ENCODE data around the gene KRTAP1-3.
"Not testable (repeated sequence)": the region's sequence is repeated elsewhere in the genome, so short reads cannot be mapped to it uniquely, and the experiment has no call there.

Gene KRTAP1-3

DNA sequence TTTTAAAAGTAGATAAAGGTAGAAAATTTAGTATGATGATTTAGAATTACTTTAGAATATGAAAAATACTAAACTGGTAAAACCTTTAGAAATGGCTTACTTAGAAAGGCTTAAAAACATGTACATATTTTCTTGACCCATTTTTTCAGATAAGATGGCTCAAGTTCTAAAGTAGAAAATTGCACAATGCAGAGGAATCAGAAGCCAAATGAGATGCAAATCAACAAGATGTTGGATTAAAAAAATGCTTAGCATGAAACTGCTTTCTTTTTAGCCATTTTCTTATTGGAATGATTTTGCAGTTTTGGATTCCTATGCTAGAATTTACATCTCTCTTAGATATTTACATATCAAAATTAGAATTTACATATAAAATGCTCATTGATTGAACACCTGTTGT is 24.2 kb downstream of the KRTAP1-3 start:
- DNase-seq (ENCODE audit: low read depth): peak; percentile 63

- DNase-seq (ENCODE audit: low read depth): no peak
Measured at GRCh38 chr17:41009936-41010335, 24.7 kb downstream of the KRTAP1-3 start.

DNA sequence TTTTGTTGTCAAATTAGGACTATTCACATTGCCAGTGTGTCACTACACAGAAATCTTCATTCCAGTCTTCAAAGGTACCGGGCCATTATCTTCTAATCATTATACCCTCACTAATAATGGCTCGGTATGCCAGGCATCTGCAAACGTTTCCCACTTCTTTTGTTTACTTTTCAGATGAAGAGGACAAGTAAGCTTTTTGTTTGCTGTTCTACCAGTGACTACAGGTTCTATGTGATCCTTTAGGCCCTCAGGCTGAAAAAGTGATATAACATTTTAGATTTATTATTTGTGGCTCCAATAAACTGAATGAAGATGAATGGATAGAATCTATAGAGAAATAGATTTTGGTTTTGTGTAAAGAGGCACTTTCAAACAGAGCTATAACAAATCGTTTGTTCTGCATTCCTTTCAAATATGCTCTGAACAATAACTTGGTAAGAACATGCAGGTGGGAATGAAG is 25.3 kb downstream of the KRTAP1-3 start:
- no peak for DNase-seq (ENCODE audit: low read depth)

- DNase-seq (ENCODE audit: low read depth): no peak
Measured at GRCh38 chr17:41008811-41009210, 25.9 kb downstream of the KRTAP1-3 start, which contains the start of gene KRTAP3-1. TSS of gene KRTAP3-1 (minus strand) at chr17:41009128. CDS start at chr17:41009074, 54 bp downstream.

- DNase-seq (ENCODE audit: low read depth): no peak
Measured at GRCh38 chr17:41004397-41004796, 30.3 kb downstream of the KRTAP1-3 start.

DNA sequence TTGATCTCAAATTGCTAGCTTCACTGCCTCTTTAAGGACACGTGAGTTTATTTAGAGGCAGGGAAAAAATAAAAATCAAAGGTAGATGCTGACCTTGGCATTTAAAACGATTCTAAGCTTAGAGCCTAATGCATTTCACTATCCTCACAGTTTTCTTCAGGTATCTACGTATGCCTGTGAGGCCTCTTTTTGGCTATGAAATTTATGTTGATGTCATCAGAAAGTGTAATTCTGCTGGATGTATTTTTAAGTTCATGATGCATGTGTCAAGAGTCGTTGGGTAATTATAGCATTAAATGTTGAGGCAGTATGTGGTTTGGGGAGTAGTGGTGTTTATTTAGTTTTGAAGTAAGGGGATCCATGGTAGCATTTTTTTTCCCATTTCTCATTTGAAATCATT is 30.7 kb downstream of the KRTAP1-3 start:
- DNase-seq (ENCODE audit: low read depth): peak; percentile 65

DNA sequence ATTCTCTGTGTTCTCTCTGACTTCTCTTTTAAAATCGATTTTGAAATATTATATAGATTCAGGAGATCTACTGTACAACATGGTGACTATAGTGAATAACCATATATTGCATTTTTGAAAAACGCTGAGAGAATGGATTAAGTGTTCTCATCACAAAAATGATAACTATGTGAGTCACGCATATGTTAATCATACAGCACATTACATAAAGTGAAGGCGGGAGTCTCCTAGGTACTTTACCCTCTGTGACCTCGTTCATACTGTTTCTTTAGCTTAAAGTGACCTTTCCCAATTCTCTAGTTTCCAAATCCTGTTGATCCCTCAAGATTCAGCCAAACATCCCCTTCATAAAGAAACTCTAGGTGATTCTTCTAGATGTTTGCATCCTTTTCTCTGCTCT is 31.9 kb downstream of the KRTAP1-3 start:
- peak; percentile 71 for DNase-seq (ENCODE audit: low read depth)

DNA sequence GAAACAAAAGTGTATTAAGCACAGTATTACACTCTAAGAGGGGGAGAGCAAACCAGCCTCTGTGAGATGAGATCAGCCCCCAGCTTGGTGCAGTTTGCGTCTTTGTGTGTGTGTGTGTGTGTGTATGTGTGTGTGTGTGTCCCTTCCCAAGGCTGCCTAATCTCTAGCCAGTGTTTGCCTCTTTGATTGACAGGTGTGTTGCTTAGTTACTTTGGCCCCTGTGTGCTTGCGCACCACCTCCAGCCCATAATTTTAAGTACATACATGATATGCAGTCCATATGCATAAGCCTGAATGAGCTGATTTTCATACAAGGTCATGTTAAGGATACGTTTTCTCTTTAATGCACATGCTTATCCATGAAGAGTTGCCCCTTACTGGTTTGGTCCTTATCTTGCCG is 32.9 kb downstream of the KRTAP1-3 start:
- no peak for DNase-seq (ENCODE audit: low read depth)

GRCh38 chr17:40999563-40999962 is 35.1 kb downstream of the KRTAP1-3 start, which contains the start of gene KRTAP3-2:
TSS of gene KRTAP3-2 (minus strand) at chr17:40999906. CDS start at chr17:40999853, 53 bp downstream.
- not testable (repeated sequence) for DNase-seq (ENCODE audit: low read depth)

DNA sequence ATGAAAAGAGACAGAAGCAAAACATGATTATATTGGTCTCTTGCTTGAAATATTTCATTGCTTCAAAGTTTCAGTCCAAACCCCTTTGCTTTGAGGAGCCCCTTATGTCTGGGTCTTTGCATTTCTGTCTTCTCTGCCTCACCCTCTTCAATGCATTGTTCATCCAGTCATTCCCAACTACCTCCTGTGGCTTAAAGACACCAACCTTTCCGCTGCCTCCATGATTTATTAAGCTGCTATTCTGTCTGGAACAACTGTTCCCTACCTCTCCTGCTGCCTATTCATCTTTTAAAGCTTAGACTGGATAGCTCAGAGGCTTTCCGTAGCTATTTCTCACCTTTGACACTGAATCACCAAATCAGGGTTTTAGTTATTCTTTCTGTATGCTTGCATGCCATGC is 37.3 kb downstream of the KRTAP1-3 start:
- DNase-seq (ENCODE audit: low read depth): no peak

- no peak for DNase-seq (ENCODE audit: low read depth)
Measured at GRCh38 chr17:40996829-40997228, 37.8 kb downstream of the KRTAP1-3 start.

- DNase-seq (ENCODE audit: low read depth): no peak
Measured at GRCh38 chr17:40995116-40995515, 39.6 kb downstream of the KRTAP1-3 start.

GRCh38 chr17:40993839-40994238 is 40.8 kb downstream of the KRTAP1-3 start, which contains the start of gene KRTAP3-3:
TSS of gene KRTAP3-3 (minus strand) at chr17:40994164. CDS start at chr17:40994097, 67 bp downstream.
- no peak for DNase-seq (ENCODE audit: low read depth)

- no peak for DNase-seq (ENCODE audit: low read depth)
Measured at GRCh38 chr17:40993084-40993483, 41.6 kb downstream of the KRTAP1-3 start.

- DNase-seq (ENCODE audit: low read depth): no peak
Measured at GRCh38 chr17:40992666-40993065, 42.0 kb downstream of the KRTAP1-3 start.

GRCh38 chr17:40986920-40987319 is 47.8 kb downstream of the KRTAP1-3 start:
- DNase-seq (ENCODE audit: low read depth): no peak

DNA sequence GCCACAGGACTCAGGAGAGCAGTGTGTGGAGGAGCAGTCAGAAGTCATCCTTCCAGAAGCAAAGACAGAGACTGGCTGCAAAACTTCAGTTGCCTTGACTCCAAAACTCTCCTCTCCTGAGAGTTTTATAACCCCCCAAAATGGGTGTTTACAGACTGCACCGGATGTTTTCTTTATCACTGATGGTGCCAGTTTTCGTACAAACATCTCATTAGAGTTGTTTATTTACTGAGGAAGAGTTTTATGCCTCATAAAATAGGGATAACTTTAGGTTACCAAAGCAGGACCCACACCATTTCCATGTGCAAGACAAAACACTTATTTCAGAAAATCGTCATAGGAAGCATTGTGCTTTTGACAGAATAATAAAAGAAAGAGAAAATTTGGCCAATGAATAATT is 50.4 kb downstream of the KRTAP1-3 start, which contains the start of gene KRT40:
Gene KRT40, minus strand, starts transcription at position 101 of the 400 bp plus-strand sequence. Its CDS starts 53 bp downstream, at position 48.
- DNase-seq (ENCODE audit: low read depth): no peak

All from amniotic epithelial cell (primary cell).